Stimulated activated CD4-positive, alpha-beta T cell treated with anti-CD3 and anti-CD28 coated beads, TNF-alpha, amount 100 ng/mL, for 48 hours (primary cell): ENCODE measurements around the gene MAP3K5.

Experiments used
- DNase-seq, 3 donors: peaks; one replicate each; pipeline ENCODE4 v3.0.0-alpha.2; 2020; ENCODE audit warnings: low read depth in 3 of 3

MAP3K5 gene

DNA sequence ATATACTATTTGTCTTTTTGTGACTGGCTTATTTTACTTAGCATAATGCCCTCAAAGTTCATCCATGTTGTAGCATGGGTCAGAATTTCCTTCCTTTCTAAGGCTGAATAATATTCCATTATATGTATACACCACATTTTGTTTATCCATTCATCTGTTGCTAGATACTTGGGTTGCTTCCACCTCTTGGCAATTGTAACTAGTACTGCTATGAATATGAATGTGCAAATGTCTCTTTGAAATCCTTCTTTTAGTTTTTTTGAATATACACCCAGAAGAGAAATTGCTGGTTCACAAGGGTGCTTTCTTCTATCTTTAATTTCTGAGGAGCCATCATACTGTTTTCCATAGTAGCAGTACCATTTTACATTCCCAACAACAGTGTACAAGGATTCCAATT is 220.8 kb downstream of the MAP3K5 start:
- no peak for DNase-seq

DNA sequence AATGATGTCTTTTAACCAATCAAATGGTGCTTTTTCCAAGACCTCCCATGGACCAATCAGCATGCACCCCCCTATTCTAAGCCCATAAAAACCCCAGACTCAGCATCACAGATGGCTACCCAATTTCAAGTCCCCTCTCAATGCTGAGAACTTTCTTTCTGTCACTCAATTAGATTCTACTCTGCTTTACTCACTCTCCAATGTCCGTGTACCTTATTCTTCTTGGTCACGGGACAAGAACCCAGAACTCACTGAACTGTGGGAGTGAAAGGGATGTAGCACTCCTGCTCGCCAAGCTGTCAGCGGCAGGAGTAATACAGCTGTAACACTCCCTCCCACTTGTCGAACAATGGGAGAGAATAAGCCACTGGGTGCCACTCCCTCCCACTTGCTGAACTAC is 221.2 kb downstream of the MAP3K5 start:
- DNase-seq: no peak

DNA sequence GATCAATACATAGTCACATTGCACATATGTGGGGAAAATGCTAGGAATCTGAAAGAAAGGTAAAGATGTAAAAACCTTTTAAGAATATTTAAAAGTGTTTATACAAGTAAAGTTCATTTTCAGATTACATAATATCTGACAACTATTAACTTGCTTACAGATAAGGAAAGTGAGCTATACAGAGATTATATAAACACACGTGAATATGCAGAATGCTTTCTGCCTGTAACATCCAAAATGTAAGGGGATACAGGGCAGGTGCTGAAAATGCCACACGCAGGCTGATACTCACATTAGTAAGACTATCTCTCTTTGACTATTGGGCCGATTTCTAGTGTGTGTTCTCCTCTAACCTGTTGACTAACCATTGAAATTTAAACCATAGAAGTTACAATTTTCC is 224.1 kb downstream of the MAP3K5 start:
- no peak for DNase-seq

DNA sequence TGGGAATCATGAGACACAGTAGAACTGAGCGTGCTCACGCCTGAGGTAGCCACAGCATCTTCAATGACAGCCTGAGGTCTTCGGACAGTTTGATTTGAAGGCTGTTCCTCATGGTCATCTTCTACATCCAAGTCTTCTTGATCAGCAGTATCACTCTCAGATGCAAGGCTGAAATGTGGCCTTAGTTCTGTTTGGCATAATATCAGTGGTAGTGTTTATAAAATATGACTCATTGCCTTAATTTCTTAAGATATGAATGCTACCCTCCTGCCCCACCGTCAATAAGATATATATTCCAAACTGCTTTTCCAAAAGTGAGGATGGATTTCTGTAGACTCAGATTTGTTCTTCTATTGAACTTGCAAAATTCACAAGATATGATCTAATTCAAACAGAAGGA is 224.6 kb downstream of the MAP3K5 start:
- no peak for DNase-seq

DNA sequence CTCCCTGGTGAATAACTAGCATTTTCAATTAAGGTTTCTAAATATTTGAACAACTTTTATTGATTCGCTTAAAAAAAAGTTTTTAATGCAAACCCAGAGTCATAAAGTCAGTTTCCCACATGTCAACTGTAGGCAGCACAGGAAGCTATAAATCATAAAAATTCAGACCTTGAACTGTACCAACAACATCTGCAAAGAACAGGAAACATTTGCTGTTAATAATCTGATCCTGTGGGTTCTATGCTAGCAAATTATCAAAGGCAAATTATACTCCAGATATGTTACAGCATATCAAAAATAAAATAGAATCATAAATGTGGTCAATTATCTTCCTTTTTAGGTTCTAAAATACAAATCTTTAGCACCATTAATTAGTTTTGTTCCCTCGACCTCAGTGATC is 225.4 kb downstream of the MAP3K5 start:
- DNase-seq: no peak

DNA sequence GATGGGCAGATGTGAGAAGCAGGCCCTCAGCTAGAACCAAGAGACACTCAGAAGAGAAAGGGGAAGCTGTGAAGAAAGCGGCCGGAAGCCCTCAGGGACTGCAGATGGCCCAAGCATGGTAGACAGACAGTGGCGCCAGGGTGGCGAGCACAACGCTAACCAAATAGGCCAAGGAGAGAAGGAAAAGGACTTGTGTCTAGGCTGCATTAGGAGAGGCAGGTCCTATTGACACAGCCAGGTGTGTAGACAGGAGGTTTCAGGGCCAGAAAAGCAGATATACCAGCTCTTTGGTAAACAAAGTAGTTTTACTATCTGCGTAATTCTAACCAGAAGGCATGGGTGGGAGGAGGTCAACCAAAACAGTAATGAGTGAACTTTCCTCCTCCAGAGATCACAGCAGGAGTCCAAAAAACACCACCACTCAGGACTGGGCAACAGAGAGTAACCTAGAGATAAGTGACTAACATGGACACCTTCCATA is 226.2 kb downstream of the MAP3K5 start:
- no peak for DNase-seq

DNA sequence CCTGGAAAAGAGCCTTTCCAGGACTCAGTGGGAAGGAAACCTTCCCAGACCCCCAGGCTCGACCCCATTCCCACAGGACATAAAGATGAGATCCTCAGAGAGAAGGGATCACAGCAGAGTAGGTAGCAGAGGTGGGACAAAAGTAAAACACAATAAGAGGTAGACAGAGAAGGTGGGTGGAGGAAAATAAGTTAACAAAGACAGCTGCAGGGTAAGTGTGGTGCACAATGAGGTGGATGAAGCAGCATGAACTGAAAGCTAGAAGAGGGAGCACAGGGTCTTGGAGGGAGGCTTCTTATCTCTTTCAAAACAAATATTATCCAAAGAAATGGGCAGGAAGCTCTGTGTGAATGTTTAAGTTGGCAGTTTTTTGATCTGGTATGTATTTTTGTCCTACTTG is 228.1 kb downstream of the MAP3K5 start:
- no peak for DNase-seq

DNA sequence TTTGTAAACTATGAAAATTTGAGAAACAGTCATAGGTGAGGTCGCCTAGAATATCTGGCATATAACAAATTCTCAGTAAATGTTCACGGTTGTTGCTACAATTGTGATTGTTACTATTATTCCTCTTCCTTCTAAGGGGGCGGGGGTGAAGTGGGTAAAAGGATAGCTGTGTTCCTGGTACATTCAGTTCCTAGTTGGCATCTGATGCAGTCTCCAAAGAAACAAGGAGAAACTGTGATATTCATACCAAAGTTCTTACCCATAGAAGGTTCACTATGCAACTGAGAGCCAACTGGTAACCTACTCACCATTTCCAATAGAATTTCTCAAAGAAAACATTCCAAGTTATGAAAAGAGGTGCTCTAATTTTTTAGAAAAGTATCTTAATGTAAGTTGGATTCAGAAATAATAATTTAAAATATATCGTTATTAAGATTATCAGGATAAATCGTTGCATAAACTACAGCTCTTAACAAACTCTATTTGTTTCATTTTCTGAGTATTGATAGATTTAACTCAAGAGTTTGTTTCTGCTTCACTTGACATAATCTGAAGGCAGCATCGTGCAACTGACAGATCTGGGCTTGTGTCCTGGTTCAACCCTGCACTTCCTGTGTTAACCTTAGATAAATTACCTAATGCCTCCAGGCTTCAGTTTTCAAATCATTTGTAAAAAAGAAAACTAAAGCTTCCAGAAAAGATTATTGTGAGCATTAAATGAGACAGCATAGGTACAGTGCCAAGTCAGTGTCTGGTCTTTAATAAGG is 228.7 kb downstream of the MAP3K5 start:
- no peak for DNase-seq

DNA sequence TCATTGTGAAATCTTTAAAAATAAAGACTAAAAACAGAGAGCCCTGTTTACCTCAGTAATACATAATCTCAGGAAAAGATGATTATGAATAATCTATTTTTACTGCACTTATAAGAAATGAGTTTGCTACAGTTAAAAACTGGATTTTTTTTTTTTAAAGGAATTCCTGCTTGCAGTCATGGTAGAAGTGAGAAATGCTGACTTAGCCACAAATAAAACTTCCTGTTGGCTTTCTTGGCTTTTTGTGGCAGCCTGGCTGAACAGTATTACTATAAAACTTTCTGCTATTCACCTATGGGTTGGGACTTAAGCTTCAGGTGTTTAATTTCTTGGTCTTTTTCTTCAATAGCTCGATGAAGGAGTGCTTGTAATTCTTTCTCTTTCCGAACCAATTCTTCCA is 230.1 kb downstream of the MAP3K5 start:
- no peak for DNase-seq

DNA sequence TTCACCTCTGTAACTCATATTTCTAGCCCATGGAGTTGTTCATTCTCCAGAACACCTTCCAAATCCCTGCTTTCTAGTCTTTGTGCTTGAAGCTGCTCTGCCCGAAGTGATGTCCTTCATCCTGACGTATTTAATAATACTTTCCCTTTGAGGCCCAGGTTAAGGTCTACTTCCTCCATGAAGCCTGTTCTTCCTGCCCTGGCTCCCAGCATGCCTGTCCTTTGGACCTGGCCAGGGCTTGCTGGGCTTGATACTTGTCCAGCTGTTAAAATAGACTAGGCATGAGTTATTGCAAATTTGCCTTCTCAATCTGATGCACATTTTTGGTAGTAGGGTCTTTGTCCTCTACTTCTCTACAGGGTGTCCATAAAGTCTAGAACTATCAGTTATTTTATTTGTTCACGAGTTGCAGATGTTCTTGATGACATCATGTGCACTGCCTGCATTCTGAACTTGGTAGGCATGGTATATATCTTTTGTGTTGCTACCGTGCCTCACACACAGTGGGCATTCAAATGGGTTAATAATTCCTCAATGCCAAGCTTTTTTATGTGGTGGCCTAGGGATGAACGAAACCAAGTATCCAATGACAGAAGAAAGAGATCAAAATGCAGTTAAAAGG is 239.0 kb downstream of the MAP3K5 start:
- no peak for DNase-seq

DNA sequence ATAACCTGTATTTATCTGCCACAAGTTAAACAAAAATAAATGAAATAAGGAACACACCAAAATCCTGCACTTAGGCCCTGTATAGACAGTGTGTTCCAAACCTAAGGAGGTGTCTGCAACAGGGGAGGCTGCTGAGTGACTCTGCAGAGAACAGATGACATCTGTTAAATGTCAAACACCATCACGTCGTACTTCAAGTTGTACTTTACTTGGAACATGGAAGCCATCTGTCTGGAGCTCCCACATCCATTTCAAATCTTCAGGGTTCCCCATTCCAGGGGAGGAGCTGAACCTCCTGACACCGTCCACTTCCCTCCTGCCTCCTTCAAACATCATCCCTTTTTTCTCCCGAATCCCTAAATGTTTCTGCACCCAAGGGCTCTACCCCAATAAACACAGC is 240.2 kb downstream of the MAP3K5 start:
- no peak for DNase-seq

DNA sequence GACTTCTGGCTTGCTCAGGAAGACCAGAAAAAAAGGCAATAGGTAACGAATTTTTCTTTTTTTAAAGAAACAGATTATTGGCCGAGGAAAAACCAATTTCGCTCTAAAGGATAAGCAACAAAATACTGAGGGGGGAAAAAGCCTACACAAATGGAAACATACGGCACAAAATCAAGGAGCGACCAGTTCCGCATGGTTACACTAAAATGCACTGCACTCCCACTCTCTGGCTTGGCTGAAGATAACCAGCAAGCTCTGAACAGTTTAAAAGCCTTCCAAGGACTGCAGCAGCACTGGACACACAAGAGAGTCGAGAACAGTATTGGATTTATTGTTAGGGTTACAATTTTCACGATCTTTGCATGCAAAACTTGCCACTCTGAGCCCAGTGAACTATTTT is 241.2 kb downstream of the MAP3K5 start:
- no peak for DNase-seq

DNA sequence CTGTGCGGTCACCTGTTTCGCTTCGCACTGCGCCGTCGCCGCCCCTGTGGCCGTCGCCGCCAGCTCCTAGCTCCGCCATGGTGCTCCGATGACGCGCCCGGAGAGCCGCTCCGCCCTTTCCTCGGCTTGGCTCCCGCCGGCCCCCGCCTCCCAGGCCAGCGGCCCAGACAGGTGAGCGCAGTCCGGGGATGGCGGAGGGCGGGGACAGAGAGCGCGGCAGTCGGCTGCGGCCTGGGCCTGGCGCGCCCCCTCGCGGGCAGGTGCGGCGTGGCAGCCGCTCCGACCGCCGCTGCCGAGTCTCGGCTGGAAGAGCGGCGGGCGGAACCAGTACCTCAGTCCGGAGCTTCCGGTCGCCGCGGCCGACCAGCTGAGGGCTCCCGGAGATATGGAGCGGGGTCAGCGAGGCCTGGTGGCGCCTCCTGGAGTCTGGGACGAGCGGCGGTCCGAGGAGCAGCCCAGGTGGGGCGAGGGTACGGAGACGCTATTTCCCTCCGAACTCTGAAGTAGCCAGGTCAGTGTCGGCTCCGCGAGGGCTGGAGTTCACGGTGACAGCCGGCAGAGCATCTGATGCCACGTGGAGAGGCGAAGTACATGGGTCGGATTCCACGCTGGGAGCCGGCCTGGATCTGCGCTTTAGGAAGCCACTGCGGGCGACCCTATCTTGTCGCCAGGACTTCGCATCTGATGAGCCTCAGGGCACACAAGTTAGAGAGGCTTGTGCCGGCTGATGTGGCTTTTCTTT is 241.8 kb downstream of the MAP3K5 start, which contains the start of gene MAP7:
MAP7 (minus strand) TSS at position 93 of the 742 bp plus-strand sequence; CDS start at position 79, 14 bp downstream.
- peak; percentile 42 to 61 (median 49) for DNase-seq

DNA sequence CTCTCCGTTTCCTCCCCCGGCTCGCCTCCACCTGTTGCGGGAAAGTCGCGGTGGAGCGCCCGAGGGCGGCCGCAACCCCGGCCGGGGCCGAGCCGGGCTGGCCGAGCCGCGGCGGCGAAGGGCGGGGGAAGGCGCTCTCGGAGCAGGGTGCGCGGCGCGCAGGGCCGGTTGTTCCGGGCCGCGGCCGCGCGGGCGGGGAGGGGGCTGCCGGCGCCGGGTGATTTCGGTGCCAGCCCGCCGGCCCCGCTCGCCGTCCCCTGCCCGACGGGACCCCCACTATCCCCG is 242.3 kb downstream of the MAP3K5 start:
- DNase-seq: no peak

DNA sequence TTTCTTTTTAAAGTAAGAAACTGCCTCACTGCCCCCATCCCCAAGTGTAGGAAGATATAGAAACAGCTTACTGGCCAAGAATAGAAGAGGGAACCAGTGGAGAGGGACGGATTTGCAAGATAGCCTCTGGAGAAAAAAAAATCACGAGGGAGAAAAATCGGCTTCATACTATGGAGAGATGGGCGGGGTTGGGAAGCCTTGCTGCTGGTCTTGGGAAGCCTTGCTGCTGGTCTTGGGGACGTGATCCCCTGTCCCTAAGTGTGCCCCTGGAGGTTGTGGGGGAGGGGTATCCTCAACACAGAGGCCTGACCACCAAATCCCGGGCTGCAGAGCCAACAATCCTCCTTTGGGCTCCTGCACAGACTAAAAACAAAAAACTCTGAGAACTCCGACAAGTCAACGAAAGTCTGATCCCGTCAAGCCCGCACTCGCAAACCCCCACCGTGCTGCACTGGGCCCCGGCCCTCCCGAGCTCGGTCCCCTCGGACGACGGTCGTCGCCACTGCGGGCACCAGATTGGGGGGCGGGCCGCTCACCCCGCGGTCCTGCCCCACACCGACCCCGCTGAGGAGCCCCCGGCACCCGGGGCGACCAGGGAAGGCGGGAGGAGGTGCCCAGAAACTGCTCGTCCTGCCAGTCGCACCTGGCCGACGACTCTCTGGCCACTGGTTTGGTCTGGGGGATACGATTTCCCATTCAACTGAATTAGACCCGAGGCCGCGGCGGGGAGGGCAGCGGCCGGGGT is 242.8 kb downstream of the MAP3K5 start:
- DNase-seq: no peak

DNA sequence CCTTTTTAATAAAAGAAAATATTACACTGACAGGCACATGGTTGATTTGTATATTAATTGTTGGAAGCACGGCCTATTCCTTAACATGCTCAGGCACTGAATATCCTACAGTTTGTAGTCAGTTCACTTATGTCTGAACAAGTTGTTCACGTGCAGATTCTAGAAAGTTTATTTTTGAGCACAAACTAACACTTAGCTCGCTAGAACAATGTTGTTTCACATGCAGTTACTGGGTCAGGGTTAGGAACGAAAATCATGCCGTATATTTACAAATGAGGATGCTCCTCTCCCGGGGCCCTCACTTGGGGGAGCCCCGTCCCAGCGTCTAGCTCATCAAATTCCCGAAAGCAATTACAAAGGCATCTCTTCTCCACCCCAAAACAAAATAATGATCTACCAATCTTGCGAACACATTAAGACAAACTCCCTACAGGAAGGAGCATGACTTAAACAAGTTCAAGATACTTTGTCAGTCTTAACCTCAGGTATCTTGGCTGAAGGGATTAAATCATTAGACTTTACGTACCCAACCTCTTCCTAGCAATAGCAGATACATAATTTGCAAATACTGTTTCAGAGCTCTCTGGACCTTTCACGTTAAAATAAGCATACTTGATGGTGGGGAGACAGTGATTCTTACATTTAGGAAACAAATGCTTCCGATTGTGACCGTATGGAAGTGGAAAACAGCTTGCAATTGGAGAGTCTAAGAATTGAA is 243.5 kb downstream of the MAP3K5 start:
- DNase-seq: no peak

DNA sequence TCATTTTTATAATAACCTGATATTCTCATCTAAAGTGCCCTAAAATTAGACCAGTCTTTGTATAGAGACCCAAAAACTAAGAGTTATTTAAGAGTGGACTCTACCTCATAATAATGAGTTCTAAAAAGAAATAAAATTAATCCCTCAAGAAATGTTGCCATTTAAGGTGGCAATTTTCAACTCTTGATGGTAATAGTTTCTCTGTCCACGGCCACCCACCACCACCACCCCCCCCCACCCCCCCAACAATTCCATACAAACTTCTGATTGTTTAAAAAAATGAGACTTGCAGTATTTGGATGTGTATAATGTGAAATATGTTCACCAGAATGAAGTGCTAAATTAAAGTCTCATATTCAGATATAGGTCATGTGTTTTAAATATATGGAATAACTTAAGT is 244.4 kb downstream of the MAP3K5 start:
- no peak for DNase-seq

DNA sequence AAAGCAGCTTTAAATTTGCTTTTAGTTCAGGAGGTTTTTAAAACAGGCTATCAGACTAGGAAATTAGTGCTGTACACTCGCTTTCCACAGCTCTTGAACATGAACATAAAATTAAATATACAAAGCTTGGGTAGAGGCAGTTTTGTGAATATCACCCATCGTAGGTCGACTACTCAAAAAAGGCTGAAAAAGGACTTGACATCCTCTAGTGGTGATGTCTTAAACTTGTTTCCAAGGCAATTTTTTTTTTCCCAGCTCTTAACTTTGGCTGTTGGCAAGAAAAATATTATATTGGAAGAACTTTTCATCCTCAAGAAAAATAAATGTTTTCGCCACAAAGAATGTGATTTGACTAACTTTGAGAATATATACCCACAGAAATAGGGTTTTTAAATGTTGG is 244.9 kb downstream of the MAP3K5 start:
- DNase-seq: no peak

DNA sequence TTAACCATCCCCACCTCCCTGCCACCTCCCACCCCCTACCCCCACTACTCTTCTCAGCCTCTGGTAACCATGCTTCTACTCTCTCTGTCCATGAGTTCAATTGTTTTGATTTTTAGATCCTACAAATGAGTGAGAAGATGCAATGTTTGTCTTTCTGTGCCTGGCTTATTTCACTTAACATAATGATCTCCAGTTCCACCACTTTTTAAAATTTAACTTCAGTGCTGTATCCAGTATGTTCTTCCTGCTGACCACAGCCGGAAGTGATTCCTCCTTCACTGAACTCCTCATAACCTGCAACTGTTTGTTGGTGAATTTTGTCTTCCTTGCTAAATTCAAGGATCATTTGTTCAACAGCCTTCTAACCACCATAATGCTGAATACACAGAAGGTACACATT is 245.9 kb downstream of the MAP3K5 start:
- no peak for DNase-seq

DNA sequence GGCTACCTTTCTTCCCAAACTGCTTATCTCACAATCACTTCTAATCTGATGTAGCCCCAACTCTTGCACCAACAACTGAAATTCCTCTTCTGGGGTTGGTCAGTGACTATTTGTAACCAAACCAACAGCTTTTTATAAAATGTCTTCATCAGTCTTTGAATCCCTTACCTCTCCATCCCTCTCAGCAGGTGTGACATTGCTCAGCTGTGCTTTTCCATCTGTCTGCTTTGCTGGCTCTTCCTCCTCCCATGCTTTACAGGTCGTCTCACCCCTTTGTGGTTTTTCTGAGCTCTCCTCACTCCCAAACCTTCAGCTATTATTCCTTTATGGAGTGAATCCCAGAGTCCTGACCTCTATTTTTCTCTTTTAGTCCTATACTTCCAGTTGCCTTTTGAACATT is 248.0 kb downstream of the MAP3K5 start:
- no peak for DNase-seq

DNA sequence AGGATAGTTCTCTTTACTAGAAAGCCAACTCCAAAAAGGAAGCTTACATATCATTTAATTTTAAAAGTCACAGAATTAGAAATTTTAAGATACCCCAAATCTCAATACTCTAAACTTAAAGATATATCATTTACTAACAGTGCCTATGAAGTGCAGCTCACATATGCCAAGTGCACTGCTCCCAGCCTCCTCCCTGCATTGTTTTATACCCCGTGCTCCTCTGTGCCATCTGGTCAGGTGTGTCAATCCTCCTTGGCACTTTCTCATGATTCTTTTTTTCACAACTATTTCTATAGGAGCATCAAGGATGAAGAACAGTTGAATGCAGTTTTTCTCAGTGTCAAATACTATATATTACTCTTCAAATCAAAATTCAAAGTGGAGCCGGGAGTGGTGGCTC is 250.9 kb downstream of the MAP3K5 start:
- DNase-seq: no peak
